ENCODE data around the gene SLC7A4.
"Not testable (repeated sequence)": the region's sequence is repeated elsewhere in the genome, so short reads cannot be mapped to it uniquely, and the experiment has no call there.

SLC7A4 gene

DNA sequence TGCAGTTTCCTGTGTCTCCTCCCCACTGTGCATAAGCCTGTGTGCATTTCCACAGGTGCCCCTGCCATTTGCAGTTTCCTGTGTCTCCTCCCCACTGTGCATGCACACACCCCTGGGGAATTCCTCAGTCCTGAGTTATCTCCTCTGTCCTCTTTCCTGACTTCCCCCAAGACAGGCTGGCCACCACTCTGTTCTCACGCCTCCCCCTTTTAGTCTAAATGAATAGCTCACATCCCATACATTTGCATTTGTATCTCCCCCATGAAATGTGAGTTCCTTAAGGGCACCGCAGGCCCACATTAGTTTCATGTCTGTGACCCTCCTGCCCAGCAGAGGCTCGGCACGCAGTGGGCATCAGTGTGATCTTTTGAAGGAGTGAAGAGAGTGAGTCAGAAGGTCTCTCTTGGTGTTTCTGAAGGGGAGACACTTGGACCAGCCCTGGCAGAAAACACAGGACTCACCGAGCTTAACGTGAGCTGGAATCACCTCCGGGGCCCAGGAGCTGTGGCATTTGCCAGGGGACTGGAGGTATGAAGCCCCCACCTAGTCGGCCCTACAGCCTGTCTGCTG, 19.6 kb upstream of the SLC7A4 start:
- no peak for FAIRE-seq

DNA sequence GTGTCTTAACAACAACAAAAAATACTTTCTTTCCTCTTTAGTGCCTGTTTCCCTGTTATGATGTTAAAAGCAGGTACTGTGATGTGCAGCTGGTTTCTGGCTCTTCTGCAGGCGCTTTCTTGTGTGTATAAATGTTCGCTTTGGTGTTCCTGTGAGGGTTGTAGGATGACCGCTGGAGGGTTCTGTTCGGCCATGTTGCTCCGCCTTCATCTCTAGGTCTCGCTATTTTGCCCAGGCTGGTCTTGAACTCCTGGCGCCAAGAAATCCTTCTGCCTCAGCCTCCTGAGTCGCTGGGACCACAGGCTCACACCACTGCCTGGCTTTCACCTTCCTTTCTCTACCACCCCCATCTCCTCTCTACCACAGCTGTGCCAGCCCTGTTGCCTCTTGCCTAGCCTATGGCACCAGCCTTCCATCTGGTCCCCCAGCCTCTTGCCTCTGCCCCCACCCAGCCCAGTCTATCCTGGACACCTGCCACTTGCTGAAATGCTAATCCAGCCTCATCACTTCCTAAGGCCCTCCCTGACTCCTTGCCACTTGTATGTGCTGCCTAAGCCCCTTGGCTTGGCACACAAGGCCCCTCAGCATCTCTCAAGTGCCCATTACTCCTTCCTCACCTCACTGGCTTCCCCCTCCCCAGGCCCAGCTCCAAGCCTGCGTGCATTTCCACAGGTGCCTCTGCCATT, 18.9 kb upstream of the SLC7A4 start:
- DNase-seq (ENCODE audit: insufficient read length, low spot score): no peak
- FAIRE-seq: peak; percentile 50
- TF ChIP-seq SPI1 (IDR thresholded peaks at IDR 0.05; ENCODE audit: low read depth, low read length): no peak
- TF ChIP-seq POLR2AphosphoS5 (IDR thresholded peaks at IDR 0.05; ENCODE audit: low read depth, low read length): no peak
- TF ChIP-seq PAX5 (IDR thresholded peaks at IDR 0.05; ENCODE audit: insufficient read depth, low read length, severe bottlenecking): no peak
- TF ChIP-seq TAF1 (IDR thresholded peaks at IDR 0.05; ENCODE audit: low read depth, low read length): no peak
- no peak for TF ChIP-seq POU2F2 (IDR thresholded peaks at IDR 0.05; ENCODE audit: low read depth, low read length)

More for the DNA sequence above, 19.6 kb upstream of the SLC7A4 start:
- DNase-seq (ENCODE audit: insufficient read length, low spot score): no peak
- no peak for TF ChIP-seq SPI1 (IDR thresholded peaks at IDR 0.05; ENCODE audit: low read depth, low read length)
- no peak for TF ChIP-seq POLR2A (IDR thresholded peaks at IDR 0.05; ENCODE audit: low read depth, low read length)
- no peak for TF ChIP-seq POU2F2 (IDR thresholded peaks at IDR 0.05; ENCODE audit: low read depth, low read length)
- TF ChIP-seq TAF1 (IDR thresholded peaks at IDR 0.05; ENCODE audit: low read depth, low read length): no peak
- no peak for TF ChIP-seq PAX5 (IDR thresholded peaks at IDR 0.05; ENCODE audit: insufficient read depth, low read length, severe bottlenecking)
- TF ChIP-seq POLR2AphosphoS5 (IDR thresholded peaks at IDR 0.05; ENCODE audit: low read depth, low read length): no peak

DNA sequence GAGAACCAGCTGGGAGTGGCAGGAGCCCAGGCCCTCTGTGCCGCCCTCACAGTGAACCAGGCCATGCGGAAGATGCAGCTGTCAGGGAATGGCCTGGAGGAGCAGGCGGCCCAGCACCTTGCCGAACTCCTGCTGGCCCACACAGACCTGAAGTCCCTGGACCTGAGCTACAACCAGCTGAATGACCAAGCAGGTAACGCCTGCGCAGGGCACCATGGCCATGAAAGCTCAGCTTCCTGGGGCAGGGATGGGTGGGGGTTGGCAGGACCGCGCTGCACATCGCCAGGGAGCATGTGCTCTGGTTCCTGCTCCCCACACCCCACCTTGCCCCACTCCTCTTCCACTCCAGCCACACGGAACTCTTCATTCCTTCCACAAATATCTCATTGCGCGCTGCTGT, 16.6 kb upstream of the SLC7A4 start:
- DNase-seq (ENCODE audit: insufficient read length, low spot score); FAIRE-seq: not testable (repeated sequence)

DNA sequence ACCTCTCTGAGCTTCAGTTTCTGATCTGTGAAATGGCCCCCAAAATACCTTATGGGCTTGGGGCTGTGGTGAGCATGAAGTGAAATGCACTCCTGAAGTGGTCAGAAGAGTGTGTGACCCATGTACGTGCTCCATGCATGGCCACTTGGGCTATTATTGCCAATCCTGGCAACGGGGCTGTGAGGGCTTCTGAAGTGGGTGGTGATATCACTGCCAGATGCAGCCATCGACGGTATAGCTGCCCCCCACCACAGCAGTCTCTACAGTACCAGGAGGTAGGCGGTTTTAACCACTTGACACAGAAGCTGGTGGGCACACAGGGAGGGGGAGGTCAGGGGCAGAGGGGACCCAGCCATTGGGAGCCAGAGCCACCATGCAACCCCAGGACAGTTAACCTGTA, 16.1 kb upstream of the SLC7A4 start:
- not testable (repeated sequence) for FAIRE-seq; DNase-seq (ENCODE audit: insufficient read length, low spot score)

DNA sequence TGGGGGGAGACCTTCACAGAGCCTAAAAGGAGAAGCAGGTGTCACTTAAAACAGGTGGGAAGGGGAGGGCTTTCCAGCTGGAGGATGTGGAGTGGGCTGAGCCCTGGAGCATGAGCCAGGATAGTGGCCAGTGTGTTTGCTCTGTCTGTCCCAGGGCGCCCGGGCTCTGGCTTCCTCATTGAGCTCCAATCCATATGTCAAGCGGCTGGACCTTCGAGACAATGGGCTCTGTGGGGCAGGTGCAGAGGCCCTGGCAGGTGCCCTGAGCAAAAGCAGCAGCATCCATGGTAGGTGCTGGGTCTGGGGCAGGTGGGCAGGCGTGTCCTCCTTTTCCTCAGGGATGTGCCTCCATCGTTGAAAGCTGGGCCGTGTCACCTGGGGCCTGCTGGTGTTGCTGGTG, 15.4 kb upstream of the SLC7A4 start:
- FAIRE-seq (no peak), DNase-seq (ENCODE audit: insufficient read length, low spot score) (no peak)
- TF ChIP-seq POLR2AphosphoS5 (IDR thresholded peaks at IDR 0.05; ENCODE audit: low read depth, low read length): no peak
- no peak for TF ChIP-seq POU2F2 (IDR thresholded peaks at IDR 0.05; ENCODE audit: low read depth, low read length)
- no peak for TF ChIP-seq TAF1 (IDR thresholded peaks at IDR 0.05; ENCODE audit: low read depth, low read length)
- TF ChIP-seq POLR2A (IDR thresholded peaks at IDR 0.05; ENCODE audit: low read depth, low read length): no peak
- TF ChIP-seq SPI1 (IDR thresholded peaks at IDR 0.05; ENCODE audit: low read depth, low read length): no peak
- TF ChIP-seq PAX5 (IDR thresholded peaks at IDR 0.05; ENCODE audit: insufficient read depth, low read length, severe bottlenecking): no peak

DNA sequence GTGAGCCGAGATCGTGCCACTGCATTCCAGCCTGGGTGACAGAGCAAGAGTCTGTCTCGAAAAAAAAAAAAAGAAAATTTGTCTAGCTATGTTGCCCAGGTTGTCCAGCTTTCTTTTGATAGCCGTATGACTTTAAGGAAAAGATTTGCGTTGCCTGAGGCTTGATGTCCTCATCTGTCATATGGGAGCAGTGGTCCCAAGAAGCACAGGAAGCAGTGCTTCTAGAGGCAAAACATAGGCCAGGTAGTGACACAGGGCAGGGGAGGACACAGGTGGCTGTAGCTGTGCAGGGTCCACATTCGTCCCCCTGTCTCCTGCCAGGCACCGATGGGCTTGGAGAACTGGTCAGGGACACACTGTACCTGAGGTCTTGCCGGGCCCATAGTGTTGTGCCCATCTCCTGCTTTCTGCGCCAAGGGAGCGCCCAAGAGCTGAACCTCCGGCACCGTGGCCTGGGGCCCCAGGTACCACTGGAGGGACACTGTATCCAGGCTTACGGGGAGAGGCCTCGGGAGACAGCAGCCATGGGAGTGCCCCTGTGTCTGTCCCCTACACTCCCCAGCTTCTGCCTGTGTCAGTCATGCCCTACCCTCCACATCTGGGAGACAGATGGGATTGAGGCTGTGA, 14.8 kb upstream of the SLC7A4 start:
- no peak for FAIRE-seq
- TF ChIP-seq PAX5 (IDR thresholded peaks at IDR 0.05; ENCODE audit: insufficient read depth, low read length, severe bottlenecking) (no peak), SPI1 (IDR thresholded peaks at IDR 0.05; ENCODE audit: low read depth, low read length) (no peak)

DNA sequence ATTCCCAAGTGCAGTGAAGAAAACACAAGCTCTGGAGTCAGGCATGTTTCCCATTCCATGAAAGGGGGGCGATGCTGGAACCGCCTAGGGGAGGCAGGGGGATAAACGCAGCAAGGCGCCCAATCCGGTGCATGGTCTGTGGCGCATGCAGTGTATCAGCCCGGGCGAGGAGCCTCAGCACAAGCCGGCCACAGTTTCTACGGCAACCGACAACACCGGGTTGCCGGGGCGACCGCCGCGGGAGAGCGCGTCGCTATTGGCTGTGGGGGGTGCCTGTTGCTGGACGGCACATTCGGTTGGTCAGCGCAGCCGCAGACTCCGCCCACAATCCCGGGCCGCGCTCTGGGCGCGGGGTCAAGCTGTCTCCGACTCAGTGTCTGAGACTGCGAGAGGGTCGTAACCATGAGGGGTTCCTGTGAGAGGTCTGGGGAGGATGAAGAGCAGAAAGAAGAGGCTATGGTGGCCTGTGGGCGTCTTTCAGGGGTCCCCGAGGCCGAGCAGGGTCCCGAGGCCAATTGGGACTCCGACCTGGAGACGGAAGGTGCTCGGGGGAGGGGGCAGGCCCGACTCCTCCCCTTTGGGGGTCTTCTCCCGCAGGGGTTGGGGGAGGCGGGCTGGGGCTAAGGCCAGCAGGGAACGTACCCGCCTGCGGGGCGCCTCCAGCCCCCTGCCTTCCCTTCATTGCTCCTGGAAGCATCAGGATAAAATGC, 13.4 kb upstream of the SLC7A4 start, which contains the start of gene LRRC74B:
TSS of gene LRRC74B (plus strand) at position 362 of the 710 bp plus-strand sequence. CDS start at position 403, 41 bp downstream.
- TF ChIP-seq SPI1 (IDR thresholded peaks at IDR 0.05; ENCODE audit: low read depth, low read length) (no peak), TAF1 (IDR thresholded peaks at IDR 0.05; ENCODE audit: low read depth, low read length) (no peak), PAX5 (IDR thresholded peaks at IDR 0.05; ENCODE audit: insufficient read depth, low read length, severe bottlenecking) (no peak), POU2F2 (IDR thresholded peaks at IDR 0.05; ENCODE audit: low read depth, low read length) (no peak), POLR2AphosphoS5 (IDR thresholded peaks at IDR 0.05; ENCODE audit: low read depth, low read length) (no peak), POLR2A (IDR thresholded peaks at IDR 0.05; ENCODE audit: low read depth, low read length) (no peak)
- peak; percentile 96 for FAIRE-seq
- DNase-seq (ENCODE audit: insufficient read length, low spot score): peak; percentile 98

More for the DNA sequence above, 14.8 kb upstream of the SLC7A4 start:
- DNase-seq (ENCODE audit: insufficient read length, low spot score): no peak

DNA sequence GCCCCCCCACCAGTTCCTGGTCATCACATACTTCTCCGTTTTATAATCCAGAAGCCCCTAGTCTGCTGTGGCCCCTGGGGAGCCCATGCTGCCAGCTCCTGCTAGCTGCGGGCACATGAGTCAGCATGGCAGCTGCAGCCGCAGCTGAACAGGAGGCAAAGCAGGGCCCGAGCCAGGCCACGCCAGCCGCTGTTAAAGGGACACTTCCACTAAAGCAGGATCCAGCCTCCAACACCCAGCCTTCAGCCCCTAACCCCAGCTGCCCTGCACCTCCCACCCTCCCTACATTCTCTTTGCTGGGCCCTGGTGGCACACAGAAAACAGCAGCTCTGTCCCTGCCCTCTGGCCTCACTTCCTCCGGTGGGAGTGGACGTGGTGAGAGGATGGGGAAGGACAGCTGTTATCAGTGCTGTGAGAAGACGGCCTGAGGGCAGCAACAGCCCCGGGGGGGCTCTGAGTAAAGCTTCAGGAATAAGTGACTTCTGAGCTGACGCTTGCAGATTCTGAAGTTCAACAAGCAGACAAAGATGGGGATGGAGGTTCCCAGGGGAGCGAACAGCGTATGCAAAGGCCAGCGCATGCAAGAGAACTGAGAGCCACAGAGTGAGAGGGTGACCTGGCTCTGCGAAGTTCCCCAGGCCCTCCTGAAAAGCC, 12.7 kb upstream of the SLC7A4 start:
- DNase-seq (ENCODE audit: insufficient read length, low spot score) (no peak), FAIRE-seq (no peak)
- TF ChIP-seq TAF1 (IDR thresholded peaks at IDR 0.05; ENCODE audit: low read depth, low read length) (no peak), PAX5 (IDR thresholded peaks at IDR 0.05; ENCODE audit: insufficient read depth, low read length, severe bottlenecking) (no peak), POU2F2 (IDR thresholded peaks at IDR 0.05; ENCODE audit: low read depth, low read length) (no peak), SPI1 (IDR thresholded peaks at IDR 0.05; ENCODE audit: low read depth, low read length) (no peak), POLR2A (IDR thresholded peaks at IDR 0.05; ENCODE audit: low read depth, low read length) (no peak), POLR2AphosphoS5 (IDR thresholded peaks at IDR 0.05; ENCODE audit: low read depth, low read length) (no peak)

DNA sequence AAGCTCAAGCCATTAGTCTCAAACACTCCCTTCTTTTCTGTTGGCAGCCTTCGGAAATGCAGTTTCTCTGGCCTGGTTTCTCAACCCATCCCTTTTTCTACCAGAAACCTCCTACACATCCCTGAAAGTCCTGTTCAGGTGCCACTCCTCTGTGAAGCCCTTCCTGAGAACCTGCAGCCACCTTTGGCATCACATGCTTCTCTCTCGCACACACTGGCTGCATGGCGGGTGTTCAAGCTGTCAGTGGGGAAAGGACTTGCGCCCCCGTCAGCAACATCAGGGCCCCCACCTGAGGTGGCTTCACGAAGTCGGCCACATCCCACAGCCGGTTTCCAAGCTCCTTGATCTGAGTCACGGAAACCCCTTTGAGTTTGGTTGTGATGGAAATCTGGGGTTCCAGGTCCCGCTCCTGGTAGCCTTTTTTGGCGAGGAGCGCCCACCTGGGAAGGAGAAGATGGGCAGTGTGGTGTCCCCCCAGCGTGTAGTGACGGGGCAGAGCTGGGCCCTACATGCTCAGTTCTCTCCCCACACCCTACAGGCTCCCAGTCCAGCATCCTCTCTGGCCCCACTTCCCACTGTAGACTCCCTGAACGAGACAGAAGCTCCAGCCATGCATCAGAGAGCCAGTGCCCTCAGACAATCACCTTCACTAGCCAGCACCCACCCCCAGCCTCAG, 11.6 kb upstream of the SLC7A4 start:
- DNase-seq (ENCODE audit: insufficient read length, low spot score) (no peak), FAIRE-seq (no peak)
- no peak for TF ChIP-seq SPI1 (IDR thresholded peaks at IDR 0.05; ENCODE audit: low read depth, low read length)

All from GM12891 (cell line).